HFF-Myc (cell line): ENCODE data around the gene BRSK1.

Experiments
- DNase-seq: peaks from one replicate; pipeline ENCODE4 v3.0.0-alpha.2; 2011; ENCODE audit warnings: low read depth; ENCODE audit errors: extremely low read depth
- H3K4me3 ChIP-seq: replicated peaks from 2 replicates; pipeline ENCODE4 v1.5.1; 2011; ENCODE audit warnings: low read depth, mild to moderate bottlenecking, control low read depth, low read length
- TF ChIP-seq, protein P1 (sequence below): IDR thresholded peaks from 2 replicates; pipeline ENCODE4 v1.5.1; 2012; ENCODE audit warnings: mild to moderate bottlenecking, low read depth, low read length, control low read depth; ENCODE audit errors: missing control alignments

BRSK1 gene

DNA sequence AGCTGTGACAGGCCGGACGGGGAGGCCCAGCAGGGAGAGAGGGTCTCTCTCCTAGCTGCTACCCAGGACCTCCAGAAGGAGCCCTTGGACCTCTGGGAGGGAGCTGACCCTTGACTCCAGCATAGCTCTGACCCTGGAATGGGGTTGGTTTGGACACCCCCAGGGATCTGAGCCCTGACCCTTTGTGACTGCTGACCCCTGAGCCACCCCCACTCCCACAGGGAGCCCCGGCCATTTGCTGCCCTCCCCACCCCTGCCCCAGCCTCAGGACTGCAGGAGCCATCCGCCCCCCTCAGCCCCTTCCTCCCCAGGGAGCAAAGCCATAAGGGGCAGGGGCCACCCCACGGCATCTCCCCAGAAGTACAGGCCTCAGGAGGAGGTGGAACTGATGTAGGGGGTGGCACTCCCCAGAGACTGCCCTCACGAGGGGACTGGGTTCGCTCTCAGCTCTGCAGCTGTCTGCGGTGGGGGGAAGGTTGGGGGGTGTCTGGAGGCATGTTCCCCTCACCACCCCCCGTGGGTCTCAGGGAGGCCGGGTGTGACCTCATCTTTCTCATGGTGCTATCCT lies 63.7 kb downstream of the BRSK1 start:
- no peak for DNase-seq
- TF ChIP-seq, protein P1, sequence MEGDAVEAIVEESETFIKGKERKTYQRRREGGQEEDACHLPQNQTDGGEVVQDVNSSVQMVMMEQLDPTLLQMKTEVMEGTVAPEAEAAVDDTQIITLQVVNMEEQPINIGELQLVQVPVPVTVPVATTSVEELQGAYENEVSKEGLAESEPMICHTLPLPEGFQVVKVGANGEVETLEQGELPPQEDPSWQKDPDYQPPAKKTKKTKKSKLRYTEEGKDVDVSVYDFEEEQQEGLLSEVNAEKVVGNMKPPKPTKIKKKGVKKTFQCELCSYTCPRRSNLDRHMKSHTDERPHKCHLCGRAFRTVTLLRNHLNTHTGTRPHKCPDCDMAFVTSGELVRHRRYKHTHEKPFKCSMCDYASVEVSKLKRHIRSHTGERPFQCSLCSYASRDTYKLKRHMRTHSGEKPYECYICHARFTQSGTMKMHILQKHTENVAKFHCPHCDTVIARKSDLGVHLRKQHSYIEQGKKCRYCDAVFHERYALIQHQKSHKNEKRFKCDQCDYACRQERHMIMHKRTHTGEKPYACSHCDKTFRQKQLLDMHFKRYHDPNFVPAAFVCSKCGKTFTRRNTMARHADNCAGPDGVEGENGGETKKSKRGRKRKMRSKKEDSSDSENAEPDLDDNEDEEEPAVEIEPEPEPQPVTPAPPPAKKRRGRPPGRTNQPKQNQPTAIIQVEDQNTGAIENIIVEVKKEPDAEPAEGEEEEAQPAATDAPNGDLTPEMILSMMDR: no peak
- no peak overlapping the region for H3K4me3 ChIP-seq

GRCh38 chr19:55348317-55349034 lies 64.7 kb downstream of the BRSK1 start:
- no peak overlapping the region for H3K4me3 ChIP-seq
- DNase-seq: no peak
- TF ChIP-seq, protein P1: no peak

- no peak for DNase-seq
- no peak overlapping the region for H3K4me3 ChIP-seq
- TF ChIP-seq, protein P1: no peak
These were observed 67.0 kb downstream of the BRSK1 start for GRCh38 chr19:55350620-55351315.

GRCh38 chr19:55352040-55352439 lies 68.2 kb downstream of the BRSK1 start:
- no peak for DNase-seq

GRCh38 chr19:55352549-55353145 lies 68.8 kb downstream of the BRSK1 start:
- H3K4me3 ChIP-seq: no peak overlapping the region
- no peak for DNase-seq
- TF ChIP-seq, protein P1: no peak

More at GRCh38 chr19:55352040-55352439, 68.2 kb downstream of the BRSK1 start:
- TF ChIP-seq, protein P1: no peak
- H3K4me3 ChIP-seq: no peak overlapping the region

DNA sequence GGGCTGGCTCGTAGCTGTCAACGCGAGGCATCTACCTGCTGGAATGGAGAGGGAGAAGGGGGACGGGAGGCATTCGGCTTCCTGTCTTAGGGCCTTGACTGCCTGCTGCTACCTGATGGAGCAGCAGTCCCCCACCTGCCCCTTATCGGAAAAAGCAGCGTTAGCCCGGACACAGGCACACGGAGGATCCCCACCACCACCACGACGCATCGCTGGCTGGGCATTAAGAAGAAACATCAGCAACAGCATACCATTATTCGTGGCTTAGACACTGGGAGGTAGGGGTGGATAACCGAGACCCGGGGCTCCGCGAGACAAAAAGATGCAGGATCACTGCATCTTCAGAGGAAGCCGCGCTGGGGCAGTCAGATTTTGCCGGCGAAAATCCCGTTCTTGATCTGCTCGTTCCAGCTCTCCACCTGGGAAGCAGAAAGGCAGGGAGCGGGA lies 69.6 kb downstream of the BRSK1 start:
- peak overlapping the region; percentile 33 for H3K4me3 ChIP-seq
- TF ChIP-seq, protein P1: no peak
- DNase-seq: no peak
